ENCODE measurements around the gene GUCY1A1.

Gene GUCY1A1

GRCh38 chr4:155741546-155741945 lies 74.9 kb downstream of the GUCY1A1 start:
- no peak for DNase-seq (ENCODE audit: low read depth)

- DNase-seq (ENCODE audit: low read depth): no peak
Observed at GRCh38 chr4:155742310-155743015, 75.8 kb downstream of the GUCY1A1 start.

- peak; percentile 30 for DNase-seq (ENCODE audit: low read depth)
Observed at GRCh38 chr4:155745984-155746383, 79.3 kb downstream of the GUCY1A1 start.

- DNase-seq (ENCODE audit: low read depth): no peak
Observed at GRCh38 chr4:155748039-155748438, 81.4 kb downstream of the GUCY1A1 start.

GRCh38 chr4:155749041-155749440 lies 82.4 kb downstream of the GUCY1A1 start:
- no peak for DNase-seq (ENCODE audit: low read depth)

GRCh38 chr4:155751569-155751968 lies 84.9 kb downstream of the GUCY1A1 start:
- DNase-seq (ENCODE audit: low read depth): no peak

GRCh38 chr4:155757745-155758265 lies 91.2 kb downstream of the GUCY1A1 start:
- no peak for DNase-seq (ENCODE audit: low read depth)

- peak; percentile 82 for DNase-seq (ENCODE audit: low read depth)
Observed at GRCh38 chr4:155758481-155759371, 92.1 kb downstream of the GUCY1A1 start, which contains the start of gene GUCY1B1. Gene GUCY1B1 (plus strand): TSS chr4:155759021. CDS start chr4:155759141, 120 bp downstream.

- no peak for DNase-seq (ENCODE audit: low read depth)
Observed at GRCh38 chr4:155759372-155760252, 93.0 kb downstream of the GUCY1A1 start.

GRCh38 chr4:155761047-155761446 lies 94.4 kb downstream of the GUCY1A1 start:
- no peak for DNase-seq (ENCODE audit: low read depth)

GRCh38 chr4:155761916-155762315 lies 95.3 kb downstream of the GUCY1A1 start:
- no peak for DNase-seq (ENCODE audit: low read depth)

- DNase-seq (ENCODE audit: low read depth): no peak
Observed at GRCh38 chr4:155762334-155762733, 95.7 kb downstream of the GUCY1A1 start.

GRCh38 chr4:155763551-155763950 lies 96.9 kb downstream of the GUCY1A1 start:
- no peak for DNase-seq (ENCODE audit: low read depth)

- no peak for DNase-seq (ENCODE audit: low read depth)
Observed at GRCh38 chr4:155765149-155765548, 98.5 kb downstream of the GUCY1A1 start.

GRCh38 chr4:155766622-155767021 lies 100.0 kb downstream of the GUCY1A1 start:
- DNase-seq (ENCODE audit: low read depth): no peak

- DNase-seq (ENCODE audit: low read depth): no peak
Observed at GRCh38 chr4:155768370-155768769, 101.7 kb downstream of the GUCY1A1 start.

- no peak for DNase-seq (ENCODE audit: low read depth)
Observed at GRCh38 chr4:155769090-155769489, 102.4 kb downstream of the GUCY1A1 start.

- no peak for DNase-seq (ENCODE audit: low read depth)
Observed at GRCh38 chr4:155772459-155773195, 106.0 kb downstream of the GUCY1A1 start.

- no peak for DNase-seq (ENCODE audit: low read depth)
Observed at GRCh38 chr4:155773196-155773800, 106.7 kb downstream of the GUCY1A1 start.

GRCh38 chr4:155774033-155774432 lies 107.4 kb downstream of the GUCY1A1 start:
- DNase-seq (ENCODE audit: low read depth): no peak

Measured in non-pigmented ciliary epithelial cell (primary cell).